ENCODE data around the gene HDX.
"Not testable (repeated sequence)": the region's sequence is repeated elsewhere in the genome, so short reads cannot be mapped to it uniquely, and the experiment has no call there.

HDX gene

GRCh38 chrX:84336646-84337045 lies 165.6 kb downstream of the HDX start:
- no peak for DNase-seq
- in situ Hi-C loops (cut with HindIII; ENCODE audit: low pct_ligation_motif_present, low sequenced_read_pairs): no loop called here
- TF ChIP-seq CTCF (IDR thresholded peaks at IDR 0.05; ENCODE audit: low read depth, low read length, missing control alignments): no peak
- no peaks in the 10 kb centered on the region for H3K36me3 ChIP-seq (replicated peaks)
- H3K4me3 ChIP-seq (ENCODE audit: low read depth, low read length): no peak overlapping the region
- H3K27ac ChIP-seq: no peak overlapping the region
- H3K27me3 ChIP-seq (replicated peaks): no peaks in the 10 kb centered on the region

- Histone ChIP-seq H3K27me3 (replicated peaks) (no peaks in the 10 kb centered on the region), H3K4me3 (ENCODE audit: low read depth, low read length) (no peak overlapping the region), H3K27ac (no peak overlapping the region), H3K36me3 (replicated peaks) (no peaks in the 10 kb centered on the region)
- DNase-seq: no peak
- TF ChIP-seq CTCF (IDR thresholded peaks at IDR 0.05; ENCODE audit: low read depth, low read length, missing control alignments): no peak
- in situ Hi-C loops (cut with HindIII; ENCODE audit: low pct_ligation_motif_present, low sequenced_read_pairs): no loop called here
These were observed 167.1 kb downstream of the HDX start for GRCh38 chrX:84335121-84335520.

- no peaks in the 10 kb centered on the region for H3K27me3 ChIP-seq (replicated peaks)
- in situ Hi-C loops (cut with HindIII; ENCODE audit: low pct_ligation_motif_present, low sequenced_read_pairs): no loop called here
- DNase-seq: no peak
- no peak for TF ChIP-seq CTCF (IDR thresholded peaks at IDR 0.05; ENCODE audit: low read depth, low read length, missing control alignments)
- no peak overlapping the region for H3K4me3 ChIP-seq (ENCODE audit: low read depth, low read length)
- no peaks in the 10 kb centered on the region for H3K36me3 ChIP-seq (replicated peaks)
- no peak overlapping the region for H3K27ac ChIP-seq
These were observed 180.0 kb downstream of the HDX start for GRCh38 chrX:84322083-84322827.

- no peak for TF ChIP-seq CTCF (IDR thresholded peaks at IDR 0.05; ENCODE audit: low read depth, low read length, missing control alignments)
- no peaks in the 10 kb centered on the region for H3K36me3 ChIP-seq (replicated peaks)
- DNase-seq: no peak
- in situ Hi-C loops (cut with HindIII; ENCODE audit: low pct_ligation_motif_present, low sequenced_read_pairs): no loop called here
- H3K4me3 ChIP-seq (ENCODE audit: low read depth, low read length): no peak overlapping the region
- no peak overlapping the region for H3K27ac ChIP-seq
- H3K27me3 ChIP-seq (replicated peaks): no peaks in the 10 kb centered on the region
These were observed 181.6 kb downstream of the HDX start for GRCh38 chrX:84320614-84321013.

- in situ Hi-C loops (cut with HindIII; ENCODE audit: low pct_ligation_motif_present, low sequenced_read_pairs): no loop called here
- H3K4me3 ChIP-seq (ENCODE audit: low read depth, low read length): no peak overlapping the region
- H3K27ac ChIP-seq: no peak overlapping the region
- no peaks in the 10 kb centered on the region for H3K36me3 ChIP-seq (replicated peaks)
- no peaks in the 10 kb centered on the region for H3K27me3 ChIP-seq (replicated peaks)
- DNase-seq: no peak
- TF ChIP-seq CTCF (IDR thresholded peaks at IDR 0.05; ENCODE audit: low read depth, low read length, missing control alignments): no peak
These were observed 182.2 kb downstream of the HDX start for GRCh38 chrX:84320023-84320422.

- in situ Hi-C loops (cut with HindIII; ENCODE audit: low pct_ligation_motif_present, low sequenced_read_pairs): no loop called here
These were observed 183.6 kb downstream of the HDX start for GRCh38 chrX:84318661-84319060.

GRCh38 chrX:84315946-84316345 lies 186.3 kb downstream of the HDX start:
- H3K4me3 ChIP-seq (ENCODE audit: low read depth, low read length); DNase-seq; H3K27ac ChIP-seq; H3K36me3 ChIP-seq (replicated peaks); H3K27me3 ChIP-seq (replicated peaks); in situ Hi-C loops (cut with HindIII; ENCODE audit: low pct_ligation_motif_present, low sequenced_read_pairs): not testable (repeated sequence)

More at GRCh38 chrX:84318661-84319060, 183.6 kb downstream of the HDX start:
- no peaks in the 10 kb centered on the region for H3K27me3 ChIP-seq (replicated peaks)
- no peak for TF ChIP-seq CTCF (IDR thresholded peaks at IDR 0.05; ENCODE audit: low read depth, low read length, missing control alignments)
- H3K4me3 ChIP-seq (ENCODE audit: low read depth, low read length): no peak overlapping the region
- no peak overlapping the region for H3K27ac ChIP-seq
- H3K36me3 ChIP-seq (replicated peaks): no peaks in the 10 kb centered on the region
- no peak for DNase-seq
